GM20431 (cell line): ENCODE data around the gene RCOR3.

ENCODE experiments used
- in situ Hi-C: fragments of 300-500 bp; cut with MseI, MboI; formaldehyde crosslinking; loops from one replicate; pipeline ENCODE4 v1.15.0; 2020; ENCODE audit warnings: low sequenced_read_pairs; ENCODE audit not compliant: unreplicated experiment

RCOR3 gene

DNA sequence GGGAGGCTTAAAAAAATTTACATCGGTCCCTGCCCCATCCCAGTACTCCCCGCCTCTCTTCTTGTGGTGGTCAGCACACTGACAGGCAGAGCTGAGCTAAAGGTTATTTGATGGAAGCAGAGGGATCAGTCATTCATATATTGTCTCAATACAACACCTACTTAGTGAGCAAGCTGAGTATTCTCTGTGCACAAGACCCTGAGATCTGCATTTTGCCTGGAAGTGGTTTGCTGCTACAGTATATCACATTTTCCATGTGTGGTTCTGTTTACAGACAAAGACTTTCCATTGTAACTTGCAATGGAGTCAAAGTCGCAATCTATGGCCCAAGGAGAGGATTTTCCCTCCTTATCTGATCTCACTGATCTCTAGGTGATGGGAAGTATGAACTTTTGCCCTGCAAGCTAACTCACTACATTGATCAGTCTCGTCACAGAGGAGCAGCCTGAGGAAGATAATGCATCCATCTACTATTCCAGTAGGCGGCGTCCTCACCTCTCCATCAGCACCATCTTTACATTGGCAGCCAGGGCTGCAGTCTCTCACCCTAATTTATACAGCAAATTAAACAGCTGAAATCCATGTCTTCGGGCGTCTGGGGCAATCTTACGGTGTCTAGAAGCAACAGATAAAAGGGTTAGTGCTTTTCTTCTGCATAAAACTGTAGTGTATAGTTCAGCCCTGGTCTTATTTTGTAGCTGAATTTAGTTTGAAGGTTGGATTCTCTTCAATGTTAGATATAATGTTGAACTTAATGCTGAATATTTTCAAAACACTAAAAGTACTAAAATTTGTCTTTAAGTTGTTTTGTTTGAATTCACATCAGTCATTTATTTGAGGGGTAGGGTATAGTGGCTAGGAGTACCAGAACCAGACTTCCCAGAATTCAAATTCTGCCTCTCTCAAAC lies 64.2 kb downstream of the RCOR3 start:
- in situ Hi-C loops, result no loop called here

DNA sequence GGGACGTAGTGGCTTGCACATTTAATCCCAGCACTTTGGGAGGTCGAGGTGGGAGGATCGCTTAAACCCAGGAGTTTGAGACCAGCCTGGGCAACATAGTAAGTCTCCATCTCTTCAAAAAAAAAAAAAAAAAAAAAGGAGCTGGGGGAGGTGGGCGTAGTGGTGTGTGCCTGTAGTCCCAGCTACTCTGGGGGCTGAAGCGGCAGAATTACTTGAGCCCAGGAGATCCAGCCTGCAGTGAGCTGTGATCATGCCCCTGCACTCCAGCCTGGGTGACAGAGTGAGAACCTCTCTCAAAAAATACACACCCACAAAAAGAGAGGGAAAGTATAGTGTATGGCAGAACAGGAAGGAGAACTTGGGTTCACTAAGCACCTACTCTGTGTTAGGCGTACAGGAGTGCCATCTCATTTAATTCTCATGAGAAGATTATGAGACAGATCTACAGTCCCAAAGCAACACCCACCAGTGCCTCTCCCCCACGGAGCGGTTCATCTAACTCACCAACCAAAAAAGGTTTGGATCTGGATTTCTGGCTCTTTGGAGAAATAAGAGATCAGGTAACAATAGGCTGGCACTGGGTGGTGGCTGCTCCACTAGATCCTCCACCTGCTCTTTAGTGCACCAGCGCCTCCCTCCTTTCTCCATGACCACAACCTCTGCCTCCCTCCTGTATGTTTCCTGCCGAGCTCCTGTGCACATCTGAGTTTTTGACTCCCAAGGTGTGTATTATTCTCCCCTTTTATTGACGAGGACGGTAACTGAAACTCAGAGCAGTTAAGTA lies 66.0 kb downstream of the RCOR3 start:
- in situ Hi-C loops, result no loop called here

DNA sequence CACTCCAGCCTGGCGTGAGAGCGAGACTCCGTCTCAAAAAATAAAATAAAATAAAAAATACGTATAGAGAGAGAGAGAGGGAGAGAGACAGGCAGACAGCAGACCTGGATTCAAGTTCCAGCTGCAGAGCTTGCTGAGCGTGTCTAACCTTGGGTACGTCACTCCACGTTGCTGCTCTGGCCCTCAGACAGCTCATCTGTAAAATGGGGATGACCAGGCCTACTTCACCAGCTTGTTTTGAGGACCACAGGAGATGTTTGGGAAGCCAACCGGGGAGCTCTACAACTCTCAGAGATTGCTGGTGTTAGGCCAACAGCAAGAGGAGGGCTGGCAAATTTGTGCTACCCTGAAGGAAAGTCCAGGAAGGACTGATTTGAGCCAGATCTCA lies 67.0 kb downstream of the RCOR3 start:
- in situ Hi-C loops, result no loop called here

DNA sequence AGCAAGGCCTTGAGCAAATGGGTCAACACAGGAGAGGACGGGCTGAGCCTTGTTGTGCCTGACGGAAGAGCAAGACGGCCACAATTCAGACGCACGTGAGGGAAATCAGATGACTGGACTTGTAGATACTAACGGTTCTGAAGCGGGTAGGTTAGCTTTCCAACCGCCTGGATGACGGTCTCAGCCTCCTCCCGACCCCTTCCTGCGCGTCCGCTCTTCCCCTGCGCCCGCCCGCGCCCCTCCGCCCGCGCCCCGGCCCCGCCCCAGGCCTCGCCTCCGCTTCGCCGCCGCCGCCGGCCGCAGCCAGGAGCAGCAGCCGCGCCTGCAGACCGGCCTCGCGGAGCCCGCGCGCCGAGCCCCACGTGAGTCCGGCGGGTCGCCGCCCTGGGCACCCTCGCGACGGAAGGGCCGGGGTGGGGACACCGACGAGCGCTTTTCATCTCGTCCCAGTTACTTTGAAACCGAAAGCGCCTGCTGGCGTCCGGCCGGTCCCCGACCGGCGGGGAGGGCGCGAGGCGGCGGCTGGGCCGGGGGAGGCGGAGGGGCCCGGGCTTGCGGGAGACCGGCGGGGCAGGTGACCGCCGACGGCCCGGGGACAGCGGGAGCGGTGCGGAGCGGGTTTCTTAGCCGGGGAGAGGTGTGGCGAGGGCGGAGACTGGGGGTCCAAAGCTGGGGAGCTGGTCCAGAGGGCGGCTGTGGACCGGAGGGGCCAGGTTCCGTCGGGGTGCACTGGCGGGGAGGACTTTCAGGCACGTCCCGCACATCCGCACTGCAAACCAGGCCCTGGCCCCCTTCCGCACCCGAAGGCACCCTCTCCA lies 67.6 kb downstream of the RCOR3 start, which contains the start of gene TRAF5:
TRAF5 (plus strand) TSS at position 306 of the 818 bp plus-strand sequence. CDS start 26,407 bp downstream, outside the sequence.
- in situ Hi-C loops, result no loop called here

DNA sequence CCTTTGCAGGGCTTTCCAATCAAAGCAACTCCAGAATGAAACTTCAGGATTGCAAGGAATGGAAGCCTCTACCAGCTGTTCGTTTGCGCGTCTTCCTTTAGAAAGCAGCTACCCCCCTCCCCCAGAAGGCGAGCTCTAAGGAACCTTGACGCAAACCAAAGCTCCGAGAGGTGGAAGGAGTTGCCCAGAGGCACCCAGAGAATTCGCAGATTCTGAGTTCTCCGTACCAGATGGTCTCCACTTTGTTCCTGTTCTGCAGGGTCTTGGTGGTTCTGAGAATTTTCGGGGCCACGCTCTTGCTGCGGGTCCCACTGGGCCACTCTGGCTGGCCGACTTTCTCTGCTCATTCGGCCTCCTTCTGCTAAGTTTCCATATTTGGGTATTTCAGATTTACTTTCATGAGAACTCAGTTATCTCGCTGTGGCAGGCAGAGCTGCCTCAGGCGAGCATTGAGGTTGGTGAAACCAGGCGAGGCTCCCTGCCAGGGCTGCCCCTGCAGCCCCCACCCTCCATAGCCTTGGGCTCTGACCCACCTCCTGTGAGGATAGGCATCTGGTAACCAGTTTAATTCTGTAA lies 68.3 kb downstream of the RCOR3 start:
- in situ Hi-C loops, result no loop called here

DNA sequence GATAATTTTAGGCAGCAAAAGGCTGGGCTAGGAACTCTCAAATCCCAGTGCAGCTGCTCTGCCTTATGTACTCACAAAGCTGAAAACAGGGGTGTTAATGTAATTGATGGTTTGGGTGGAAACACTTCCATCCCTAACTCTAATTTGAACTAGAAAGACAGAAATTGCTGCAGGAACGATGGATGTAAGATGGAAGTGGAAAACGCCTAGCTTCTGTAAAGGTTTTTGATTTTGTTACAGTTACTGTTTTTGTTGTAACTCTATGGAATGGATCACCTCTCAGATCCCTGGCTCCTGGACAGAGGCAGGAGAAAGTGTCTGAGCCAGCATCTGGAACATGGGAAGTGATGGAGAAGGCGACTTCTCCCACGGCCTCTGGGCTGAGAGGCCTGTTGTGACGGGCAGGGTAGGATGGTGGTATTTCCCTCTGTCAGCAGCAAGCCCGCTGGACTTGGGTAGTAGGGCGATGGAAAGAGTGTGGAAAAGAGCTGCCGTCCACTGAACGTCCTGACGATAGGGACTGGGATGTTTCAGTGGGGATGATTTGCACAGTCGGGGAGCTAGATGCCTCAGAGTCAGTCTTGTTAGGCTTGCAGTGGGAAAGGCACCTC lies 69.0 kb downstream of the RCOR3 start:
- in situ Hi-C loops, result no loop called here

DNA sequence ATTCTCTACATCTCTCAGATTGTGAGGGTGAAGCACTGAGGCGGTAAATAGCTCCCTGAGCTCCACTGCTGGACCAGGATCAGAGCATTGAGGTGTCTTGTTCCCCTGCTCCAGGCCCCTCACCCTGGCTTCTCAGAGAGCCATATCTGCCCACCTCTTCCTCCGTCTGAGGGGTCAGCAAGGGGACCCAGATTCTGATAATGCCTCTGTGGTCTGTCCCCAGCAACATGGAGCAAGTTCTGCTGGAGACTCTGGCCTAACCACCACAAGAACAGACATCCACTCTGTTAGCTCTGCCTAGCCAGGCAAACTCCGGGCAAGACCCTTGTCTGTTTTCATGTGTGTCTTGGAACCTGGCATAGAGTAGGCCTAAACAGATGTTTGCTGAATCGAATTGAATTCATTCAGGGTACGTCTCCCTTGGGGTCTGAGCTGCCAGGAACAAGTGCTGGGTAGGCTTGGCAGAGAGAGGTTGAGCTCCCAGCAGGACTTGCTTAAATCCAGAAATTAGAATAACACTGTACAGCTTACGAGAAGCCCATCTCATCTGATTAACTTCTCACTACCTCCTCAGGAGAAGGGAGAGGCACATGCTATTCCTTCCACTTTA lies 69.8 kb downstream of the RCOR3 start:
- in situ Hi-C loops, result no loop called here

DNA sequence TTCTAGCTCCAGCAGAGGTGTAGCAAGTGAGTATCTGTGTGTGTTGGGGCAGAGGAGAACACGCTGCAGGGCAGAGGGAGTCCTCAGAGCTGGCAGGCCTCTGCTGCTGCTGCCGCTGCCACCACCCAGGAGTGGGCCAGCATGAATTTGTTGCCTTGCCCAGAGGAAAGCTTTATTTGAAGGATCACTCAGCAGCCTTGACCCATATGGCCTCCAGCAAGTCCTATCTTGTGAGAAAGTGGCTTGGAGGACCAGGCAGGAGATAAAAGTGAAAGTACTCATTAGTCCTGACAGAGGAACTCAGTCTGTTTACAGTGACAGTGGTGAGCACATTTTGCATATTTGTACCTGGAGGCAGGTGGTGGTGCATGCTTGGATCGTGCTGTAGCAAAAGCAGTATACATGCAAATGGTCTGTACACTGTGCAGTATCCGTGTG lies 70.6 kb downstream of the RCOR3 start:
- in situ Hi-C loops, result no loop called here

DNA sequence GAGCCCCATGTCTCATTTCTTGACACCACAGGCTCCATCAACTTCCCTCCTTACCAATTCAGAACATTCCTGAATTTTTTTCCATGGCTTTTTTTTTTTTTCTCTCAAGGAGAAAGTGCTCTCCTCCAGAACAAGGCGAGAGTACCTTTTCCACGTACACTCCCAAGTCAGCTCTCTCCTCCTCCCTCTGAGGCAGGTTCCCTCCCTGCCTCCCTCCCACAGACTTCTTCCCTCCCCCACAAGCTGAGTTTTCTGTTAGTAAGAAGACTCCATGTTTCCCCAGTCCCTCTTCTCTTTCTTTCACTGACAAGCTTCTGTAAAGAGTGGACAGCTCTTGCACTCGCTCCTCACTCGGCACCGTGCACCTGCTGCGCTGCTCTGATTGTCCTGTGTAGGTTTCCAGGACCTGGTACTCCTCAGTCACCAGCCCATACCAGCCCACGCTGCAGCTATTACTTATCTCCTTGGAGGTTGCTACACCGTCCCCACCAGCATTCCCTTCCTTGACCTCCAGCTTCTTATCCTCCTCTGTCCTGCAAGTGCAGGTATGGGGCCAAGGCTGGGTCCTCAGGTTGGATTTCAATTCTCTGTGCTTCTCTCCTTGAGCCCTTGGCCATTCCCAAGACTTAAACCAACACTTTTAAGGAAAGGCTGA lies 71.2 kb downstream of the RCOR3 start:
- in situ Hi-C loops, result no loop called here

DNA sequence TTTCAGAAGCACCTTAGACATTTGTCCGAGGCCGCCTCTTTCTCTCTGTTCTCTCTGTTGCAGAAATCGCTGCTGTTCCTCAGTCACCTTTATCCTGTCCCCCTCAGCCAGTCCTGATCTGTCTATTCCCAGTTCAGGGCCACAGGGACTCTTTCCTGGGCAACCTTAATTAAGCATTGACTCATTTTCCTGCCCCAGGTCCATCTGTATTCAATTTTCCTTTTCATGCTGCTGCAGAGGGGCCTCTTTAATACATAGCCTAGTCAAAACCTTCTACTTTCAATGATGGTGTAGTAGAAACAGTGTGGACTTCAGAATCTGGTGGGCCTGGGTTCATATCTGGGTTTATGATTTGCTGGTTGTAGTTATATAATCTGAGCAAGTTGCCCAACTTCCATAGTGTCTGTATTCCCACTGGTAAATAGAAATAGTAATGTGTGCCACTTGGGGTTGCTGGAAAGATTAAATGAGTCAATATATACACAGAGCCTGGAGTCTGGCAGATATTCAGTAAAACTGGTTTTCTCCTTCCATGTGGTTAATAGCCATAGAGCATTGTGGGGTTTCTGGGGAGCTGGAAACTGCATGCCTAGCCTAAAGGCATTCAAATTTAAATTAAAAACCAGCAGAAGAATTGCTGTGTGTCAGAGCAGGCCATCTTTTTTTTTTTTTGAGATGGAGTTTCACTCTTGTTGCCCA lies 72.0 kb downstream of the RCOR3 start:
- in situ Hi-C loops, result no loop called here

DNA sequence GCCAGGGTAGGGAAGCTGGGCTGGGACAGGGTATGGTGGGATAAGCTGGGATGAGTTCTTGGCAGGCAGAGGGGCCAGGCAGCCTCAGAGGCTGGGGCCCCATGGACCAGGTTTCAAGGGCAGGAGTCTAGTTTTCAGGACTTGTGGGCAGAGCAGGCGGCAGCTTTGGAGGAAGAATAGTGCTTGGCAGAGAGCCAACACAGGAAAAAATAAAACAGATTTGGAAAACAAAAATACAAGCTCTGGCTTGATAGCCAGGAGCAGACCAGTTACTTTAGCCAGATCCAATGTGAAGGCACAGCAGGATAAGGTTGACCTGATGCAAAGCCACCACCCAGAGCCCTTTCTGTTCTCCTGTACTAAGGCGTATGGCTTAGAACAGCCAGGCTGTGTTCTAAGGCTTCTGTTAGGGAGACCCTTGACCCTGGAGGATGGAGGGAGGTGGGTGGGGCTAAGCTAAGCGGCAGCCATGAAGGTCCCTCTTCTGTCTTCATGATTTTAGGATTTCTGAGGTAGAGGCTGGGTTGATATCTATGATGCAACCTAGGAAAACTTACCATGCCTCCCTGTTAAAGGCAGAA lies 73.0 kb downstream of the RCOR3 start:
- in situ Hi-C loops, result no loop called here

DNA sequence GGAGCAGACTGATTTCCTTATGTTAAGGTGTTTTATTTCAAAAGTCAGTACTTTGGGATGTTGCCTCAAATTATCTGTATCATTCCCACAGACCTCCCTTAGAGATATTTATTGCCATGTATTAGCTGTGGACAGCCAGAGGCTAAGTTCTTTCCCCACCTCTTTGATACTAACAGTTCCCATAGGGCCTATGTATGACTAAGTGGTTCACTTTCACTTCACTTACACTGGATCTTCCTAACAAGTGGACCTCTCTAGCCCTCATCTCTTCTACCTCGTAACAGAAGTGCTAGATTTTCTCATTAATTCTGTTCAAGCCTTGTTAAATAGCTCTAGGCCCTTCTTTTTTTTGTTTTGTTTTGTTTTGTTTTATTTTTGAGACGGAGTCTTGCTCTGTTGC lies 73.7 kb downstream of the RCOR3 start:
- in situ Hi-C loops, result no loop called here

DNA sequence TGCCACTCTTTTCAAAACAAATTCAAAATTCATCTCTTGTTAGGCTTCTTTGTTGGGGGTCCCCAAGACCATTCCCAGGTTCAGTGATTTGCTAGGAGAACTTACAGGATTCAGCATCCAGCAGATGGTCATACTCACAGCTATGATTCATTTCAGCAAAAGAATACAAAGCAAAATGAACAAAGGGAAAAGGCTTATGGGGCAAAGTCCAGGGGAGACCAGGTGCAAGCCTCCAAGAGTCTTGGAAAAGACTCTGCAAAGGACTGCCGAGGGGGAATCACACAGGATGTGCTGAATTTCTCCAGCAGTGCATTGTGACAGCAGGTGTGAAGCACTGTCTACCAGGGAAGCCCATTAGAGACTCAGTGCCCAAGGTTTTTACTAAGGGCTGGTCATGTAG lies 74.7 kb downstream of the RCOR3 start:
- in situ Hi-C loops, result no loop called here

DNA sequence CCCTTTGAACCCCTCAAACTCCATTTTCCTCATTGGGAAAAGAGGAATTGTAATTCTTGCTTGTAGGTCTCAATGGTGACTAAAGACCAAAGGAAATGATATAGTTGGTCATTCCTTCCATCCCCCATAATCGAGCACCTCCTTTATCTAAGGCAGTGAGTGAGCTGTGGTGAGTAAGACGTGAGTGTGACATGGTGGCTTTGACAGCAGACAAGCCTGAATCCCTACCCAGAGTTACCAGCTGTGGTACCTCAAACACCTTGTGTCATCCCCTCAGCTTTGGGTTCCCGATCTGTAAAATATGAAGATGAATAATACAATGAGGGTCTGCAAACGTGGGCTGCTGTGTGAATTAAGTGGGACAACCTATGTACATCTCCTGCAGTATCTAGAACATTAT lies 75.8 kb downstream of the RCOR3 start:
- in situ Hi-C loops, result no loop called here

DNA sequence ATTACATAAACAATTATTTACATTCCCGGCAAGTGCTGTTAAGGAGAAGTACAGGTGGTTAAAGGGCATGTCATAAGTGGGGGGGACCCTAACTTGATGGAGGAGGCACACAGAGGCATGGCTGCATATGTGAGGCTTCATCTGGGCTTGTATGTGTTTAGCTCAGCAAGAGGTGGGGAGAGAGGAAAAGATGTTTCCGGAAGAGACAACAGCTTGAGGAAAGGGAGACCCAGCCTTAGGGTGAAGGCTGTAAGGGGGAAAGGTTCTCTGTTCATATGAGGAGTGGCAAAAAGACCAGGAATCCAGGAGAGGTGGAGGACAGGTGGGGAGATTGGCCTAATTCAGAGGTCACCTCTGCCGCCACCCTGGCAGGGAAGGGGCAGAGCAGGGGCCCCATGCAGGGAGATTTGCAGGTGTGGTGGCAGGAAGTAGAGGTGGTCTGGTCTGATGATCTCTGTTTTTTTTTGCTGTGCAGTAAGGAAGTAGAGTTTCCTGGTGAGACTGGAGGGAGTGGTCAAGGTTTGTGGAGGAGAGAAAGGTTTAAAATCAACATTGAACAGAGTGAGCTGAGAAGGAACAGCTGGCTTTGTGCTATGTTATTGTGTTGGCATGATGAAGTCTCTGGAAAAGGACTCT lies 76.5 kb downstream of the RCOR3 start:
- in situ Hi-C loops, result no loop called here

DNA sequence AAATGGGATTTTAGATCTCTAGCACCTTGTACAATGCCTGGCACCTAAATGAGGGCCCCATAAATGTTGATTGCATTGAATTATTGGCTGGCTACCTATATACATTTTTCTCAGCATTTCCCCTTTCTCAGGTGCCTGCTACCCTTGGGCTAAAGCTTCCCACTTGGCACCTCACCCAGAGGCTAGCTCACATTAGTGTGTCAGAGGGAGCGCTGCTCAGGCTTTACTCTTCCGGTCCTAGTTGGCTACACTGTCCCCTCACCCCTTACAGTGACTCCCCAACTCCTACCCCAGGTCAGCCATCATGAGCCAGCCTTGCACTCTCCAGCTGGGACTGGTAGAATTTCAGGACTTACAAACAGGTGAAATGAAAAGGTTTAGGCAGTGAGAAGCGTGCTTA lies 77.0 kb downstream of the RCOR3 start:
- in situ Hi-C loops, result no loop called here

DNA sequence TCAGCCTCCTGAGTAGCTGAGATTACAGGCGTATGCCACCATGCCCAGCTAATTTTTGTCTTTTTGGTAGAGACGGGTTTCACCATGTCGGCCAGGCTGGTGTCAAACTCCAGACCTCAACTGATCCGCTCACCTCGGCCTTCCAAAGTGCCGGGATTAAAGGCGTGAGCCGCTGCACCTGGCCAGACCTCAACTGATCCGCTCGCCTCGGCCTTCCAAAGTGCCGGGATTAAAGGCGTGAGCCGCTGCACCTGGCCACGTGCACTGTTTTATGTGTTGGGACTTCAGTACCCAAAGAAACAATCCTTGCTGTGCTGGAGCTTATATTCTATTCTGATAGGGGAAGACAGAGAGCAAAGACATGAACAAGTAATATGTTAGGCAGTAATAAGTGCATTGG lies 77.6 kb downstream of the RCOR3 start:
- in situ Hi-C loops, result no loop called here
